ENCODE data around the gene RDM1. TPM values are rescaled to one million over a fixed set of nuclear protein-coding genes. Genes with fewer than 3 reads are reported as not detected.

Gene RDM1
- total RNA-seq, 2 experiments from 2014 or later, result not detected

GRCh38 chr17:35972066-35972465 is 41.5 kb upstream of the RDM1 start:
- H3K4me1 ChIP-seq (ENCODE audit: insufficient read depth, low read length), result peaks cover 3% of the 10 kb centered on the region
- no peak for TF ChIP-seq CTCF (IDR thresholded peaks at IDR 0.05)
- no peaks in the 10 kb centered on the region for H3K9me3 ChIP-seq (ENCODE audit: control insufficient read depth in 1 of 2, insufficient read depth in 1 of 2, low read length in 2 of 2)
- no peak overlapping the region for H3K27ac ChIP-seq (ENCODE audit: low read depth in 1 of 2, low read length in 2 of 2)
- ATAC-seq (ENCODE audit: poor library complexity) (no peak), DNase-seq (no peak)
- intact Hi-C loops (cut with DNase I, micrococcal nuclease), result no loop called here
- no peaks in the 10 kb centered on the region for H3K36me3 ChIP-seq (ENCODE audit: insufficient read depth, low read length)
- Mint-ChIP-seq H3K27me3 (peaks cover 6% of the 10 kb centered on the region), H3K4me1 (ENCODE audit: low read depth) (no peaks in the 10 kb centered on the region), H3K36me3 (ENCODE audit: low read depth) (no peaks in the 10 kb centered on the region), H3K4me3 (no peak overlapping the region), H3K27ac (no peak overlapping the region), H3K9me3 (no peaks in the 10 kb centered on the region)
- H3K27me3 ChIP-seq (ENCODE audit: control insufficient read depth in 1 of 2, insufficient read depth in 2 of 2, low read length in 2 of 2), result no peaks in the 10 kb centered on the region
- no peak overlapping the region for H3K4me3 ChIP-seq (ENCODE audit: low read length)
- ChIA-PET POLR2A (no interaction called here), CTCF (no interaction called here)

GRCh38 chr17:35969558-35970380 is 39.2 kb upstream of the RDM1 start:
- DNase-seq (peak; percentile 26 to 80 (median 56)), ATAC-seq (ENCODE audit: poor library complexity) (no peak)
- Mint-ChIP-seq H3K27me3 (peaks cover 6% of the 10 kb centered on the region), H3K27ac (no peak overlapping the region), H3K36me3 (ENCODE audit: low read depth) (no peaks in the 10 kb centered on the region), H3K9me3 (no peaks in the 10 kb centered on the region), H3K4me1 (ENCODE audit: low read depth) (no peaks in the 10 kb centered on the region), H3K4me3 (no peak overlapping the region)
- H3K27me3 ChIP-seq (ENCODE audit: control insufficient read depth in 1 of 2, insufficient read depth in 2 of 2, low read length in 2 of 2), result no peaks in the 10 kb centered on the region
- peaks cover 3% of the 10 kb centered on the region for H3K4me1 ChIP-seq (ENCODE audit: insufficient read depth, low read length)
- POLR2A ChIA-PET, result interaction anchor here (1.0 kb wide), 1 partner anchor 103 kb away, joined by 3 read pairs; no protein-coding TSS in a partner anchor
- CTCF ChIA-PET, result interaction anchor here (0.6 to 1.2 kb wide), 9 partner anchors 10 to 942 kb away, joined by 3 to 5 read pairs (median 4); no protein-coding TSS in a partner anchor
- intact Hi-C loops (cut with DNase I, micrococcal nuclease), result loop anchor here (1.0 to 10.0 kb wide), 4 partner anchors 175 to 1273 kb away; no protein-coding TSS in a partner anchor
- peak; percentile 72 for TF ChIP-seq CTCF (IDR thresholded peaks at IDR 0.05)
- H3K4me3 ChIP-seq (ENCODE audit: low read length), result no peak overlapping the region
- H3K9me3 ChIP-seq (ENCODE audit: control insufficient read depth in 1 of 2, insufficient read depth in 1 of 2, low read length in 2 of 2), result no peaks in the 10 kb centered on the region
- no peaks in the 10 kb centered on the region for H3K36me3 ChIP-seq (ENCODE audit: insufficient read depth, low read length)
- H3K27ac ChIP-seq (ENCODE audit: low read depth in 1 of 2, low read length in 2 of 2), result no peak overlapping the region

GRCh38 chr17:35968520-35969054 is 38.0 kb upstream of the RDM1 start:
- Mint-ChIP-seq H3K36me3 (ENCODE audit: low read depth) (no peaks in the 10 kb centered on the region), H3K4me3 (no peak overlapping the region), H3K27ac (no peak overlapping the region), H3K27me3 (peaks cover 6% of the 10 kb centered on the region), H3K9me3 (no peaks in the 10 kb centered on the region), H3K4me1 (ENCODE audit: low read depth) (no peaks in the 10 kb centered on the region)
- POLR2A ChIA-PET, result no interaction called here
- no peaks in the 10 kb centered on the region for H3K36me3 ChIP-seq (ENCODE audit: insufficient read depth, low read length)
- peaks cover 3% of the 10 kb centered on the region for H3K4me1 ChIP-seq (ENCODE audit: insufficient read depth, low read length)
- intact Hi-C loops (cut with DNase I, micrococcal nuclease), result loop anchor here (5.0 to 10.0 kb wide), 2 partner anchors 176 to 1274 kb away; no protein-coding TSS in a partner anchor
- DNase-seq, result no peak
- H3K9me3 ChIP-seq (ENCODE audit: control insufficient read depth in 1 of 2, insufficient read depth in 1 of 2, low read length in 2 of 2), result no peaks in the 10 kb centered on the region
- no peak for ATAC-seq (ENCODE audit: poor library complexity)
- H3K4me3 ChIP-seq (ENCODE audit: low read length), result no peak overlapping the region
- no peaks in the 10 kb centered on the region for H3K27me3 ChIP-seq (ENCODE audit: control insufficient read depth in 1 of 2, insufficient read depth in 2 of 2, low read length in 2 of 2)
- no peak for TF ChIP-seq CTCF (IDR thresholded peaks at IDR 0.05)
- no peak overlapping the region for H3K27ac ChIP-seq (ENCODE audit: low read depth in 1 of 2, low read length in 2 of 2)
- CTCF ChIA-PET, result interaction anchor here (1.0 kb wide), 1 partner anchor 514 kb away, joined by 4 read pairs; no protein-coding TSS in a partner anchor

Measured in CD4-positive, alpha-beta T cell (primary cell).